ENCODE measurements around the gene CDX2. TPM values are rescaled to one million over a fixed set of nuclear protein-coding genes. Genes with fewer than 3 reads are reported as not detected.
"Not testable (repeated sequence)": the region's sequence is repeated elsewhere in the genome, so short reads cannot be mapped to it uniquely, and the experiment has no call there.

Gene CDX2
- total RNA-seq = not detected in 2 replicates

DNA sequence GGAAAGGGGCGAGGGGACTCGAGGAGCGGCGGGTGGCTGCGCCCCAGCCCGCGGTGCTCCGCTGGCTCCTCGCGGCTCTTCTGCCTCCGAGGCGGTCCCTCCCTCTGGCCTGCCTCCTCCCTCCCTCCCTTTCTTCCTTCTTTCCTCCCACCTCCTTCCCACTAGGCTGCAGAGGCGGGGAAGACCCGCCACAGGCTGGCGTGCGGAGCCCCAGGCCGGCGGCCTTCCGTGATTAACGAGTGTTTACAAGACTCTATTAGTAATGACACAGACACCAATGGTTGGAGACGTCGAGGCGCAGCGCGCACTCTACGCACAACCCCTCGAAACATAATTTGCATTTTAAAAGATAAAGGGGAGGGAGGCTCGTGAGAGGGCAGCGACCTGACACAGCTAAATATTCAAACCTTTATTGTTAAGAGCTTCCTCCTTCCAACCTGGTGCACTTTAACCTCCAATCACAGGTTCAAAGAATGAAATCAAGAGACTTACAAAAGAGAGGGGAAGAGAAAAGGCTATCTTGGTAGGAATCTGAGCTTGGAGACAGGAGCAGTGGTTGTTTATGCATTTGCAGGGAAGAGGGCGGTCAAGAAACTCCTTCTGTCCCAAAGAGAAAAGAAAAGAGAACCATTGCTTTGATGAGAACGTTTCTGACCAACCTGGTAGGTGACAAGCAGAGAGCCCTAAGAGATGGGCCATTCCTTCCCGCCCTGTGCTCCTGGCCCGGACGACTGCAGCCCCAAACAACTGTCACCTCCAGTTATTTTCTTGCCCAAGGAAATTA is at the start of gene CDX2:
CDX2 (minus strand) TSS at position 234 of the 784 bp plus-strand sequence. CDS start 309 bp downstream, outside the sequence.
- no peak for DNase-seq (ENCODE audit: low read depth)

GRCh38 chr13:28014301-28014700 is 45.2 kb upstream of the CDX2 start:
- no peak for DNase-seq (ENCODE audit: low read depth)

GRCh38 chr13:28013482-28013881 is 44.4 kb upstream of the CDX2 start:
- DNase-seq (ENCODE audit: low read depth) = no peak

- DNase-seq (ENCODE audit: low read depth) = no peak
These were observed 43.8 kb upstream of the CDX2 start for GRCh38 chr13:28012896-28013295.

- no peak for DNase-seq (ENCODE audit: low read depth)
These were observed 43.3 kb upstream of the CDX2 start for GRCh38 chr13:28012383-28012782.

DNA sequence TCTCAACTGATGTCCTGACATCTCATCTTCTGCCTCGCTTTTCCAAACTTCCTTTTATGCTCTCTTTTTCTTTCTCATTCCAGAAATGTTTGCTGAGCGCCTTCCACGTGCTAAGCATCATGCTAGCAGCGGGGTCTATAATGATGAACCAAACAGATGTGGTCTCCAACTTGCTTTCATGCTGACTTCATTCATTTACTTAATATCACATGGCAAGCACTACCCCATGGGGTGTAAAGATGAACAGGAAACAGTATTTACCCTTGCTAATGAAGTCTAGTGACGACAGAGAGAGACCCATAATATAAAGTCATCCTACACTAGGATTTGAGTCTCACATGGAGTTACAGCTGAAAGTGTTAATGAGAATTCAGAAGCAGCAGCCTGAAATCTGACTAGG is 40.9 kb upstream of the CDX2 start:
- DNase-seq (ENCODE audit: low read depth) = no peak

- DNase-seq (ENCODE audit: low read depth) = not testable (repeated sequence)
These were observed 35.9 kb upstream of the CDX2 start for GRCh38 chr13:28005016-28005415.

- DNase-seq (ENCODE audit: low read depth) = no peak
These were observed 34.0 kb upstream of the CDX2 start for GRCh38 chr13:28002886-28003698.

DNA sequence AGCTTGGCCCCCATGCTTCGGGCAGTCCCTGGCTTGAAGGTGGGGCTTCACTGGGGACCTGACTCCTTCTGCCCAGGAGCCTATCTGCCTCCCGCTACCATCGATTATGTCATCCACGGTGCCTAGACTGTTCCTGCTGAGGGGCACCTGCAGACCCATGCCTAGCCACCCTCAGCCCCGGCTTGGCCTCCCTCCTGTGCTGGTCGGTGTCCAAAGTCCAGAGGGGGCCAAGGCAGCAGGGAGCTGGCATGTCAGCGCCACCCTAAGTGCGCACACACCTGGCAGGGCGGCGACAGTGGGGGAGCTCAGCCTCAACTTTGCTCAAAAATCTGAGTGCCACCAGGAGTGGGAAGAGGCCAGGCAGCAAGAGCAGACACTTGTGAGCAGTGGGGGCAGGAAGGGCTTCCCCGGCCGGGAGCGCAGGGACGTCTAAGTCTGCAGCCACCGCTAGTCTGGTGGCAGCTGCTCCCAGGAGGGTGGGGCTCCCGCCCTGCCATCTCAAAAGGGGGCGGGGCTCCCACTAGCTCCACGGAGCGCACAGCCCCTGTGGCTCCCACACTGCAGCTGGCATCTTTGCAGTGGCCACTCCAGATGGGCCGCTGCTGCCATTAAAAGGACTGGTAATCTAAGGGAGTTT is 32.8 kb upstream of the CDX2 start:
- DNase-seq (ENCODE audit: low read depth) = no peak

- no peak for DNase-seq (ENCODE audit: low read depth)
These were observed 31.9 kb upstream of the CDX2 start for GRCh38 chr13:28001049-28001448.

DNA sequence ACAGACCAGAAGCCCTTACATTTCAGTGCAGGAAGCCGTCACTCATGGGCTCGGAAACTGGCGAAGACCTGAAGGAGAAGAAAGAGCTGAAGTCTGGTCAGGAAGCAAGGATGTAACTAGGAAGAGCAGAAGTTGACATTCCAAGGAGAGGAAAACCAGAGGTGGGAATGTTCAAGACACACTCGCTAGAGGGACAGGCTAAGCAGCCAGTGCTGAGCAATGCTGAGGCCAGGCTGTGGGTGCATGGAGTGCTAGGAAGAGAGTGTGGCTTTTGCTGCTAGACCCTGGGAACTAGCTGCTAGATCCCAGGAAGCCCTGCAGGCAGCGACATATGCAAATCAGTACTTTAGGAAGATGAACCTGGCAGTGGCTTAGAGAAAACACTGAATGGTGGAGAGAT is 31.5 kb upstream of the CDX2 start:
- no peak for DNase-seq (ENCODE audit: low read depth)

GRCh38 chr13:27997904-27998522 is 28.9 kb upstream of the CDX2 start:
- peak; percentile 32 for DNase-seq (ENCODE audit: low read depth)

DNA sequence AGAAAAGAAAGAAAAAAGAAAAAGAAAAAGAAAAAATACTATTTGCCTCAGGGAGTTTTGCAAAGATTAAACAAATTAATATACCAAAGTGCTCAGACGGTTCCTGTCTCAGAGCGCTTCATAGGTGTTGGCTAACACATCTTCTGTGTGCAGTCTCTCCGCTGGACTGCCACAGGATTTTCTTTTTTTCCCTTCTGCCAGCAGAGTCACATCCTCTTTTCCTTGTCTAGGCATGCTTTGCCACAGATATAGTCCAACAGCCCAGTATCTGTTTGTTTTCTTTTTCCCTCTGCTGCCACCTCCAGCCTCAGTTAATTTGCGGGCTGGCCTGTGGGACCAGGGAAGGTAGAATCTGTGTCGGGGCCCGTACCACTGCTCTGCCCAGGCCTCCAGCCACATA is 22.8 kb upstream of the CDX2 start:
- no peak for DNase-seq (ENCODE audit: low read depth)

DNA sequence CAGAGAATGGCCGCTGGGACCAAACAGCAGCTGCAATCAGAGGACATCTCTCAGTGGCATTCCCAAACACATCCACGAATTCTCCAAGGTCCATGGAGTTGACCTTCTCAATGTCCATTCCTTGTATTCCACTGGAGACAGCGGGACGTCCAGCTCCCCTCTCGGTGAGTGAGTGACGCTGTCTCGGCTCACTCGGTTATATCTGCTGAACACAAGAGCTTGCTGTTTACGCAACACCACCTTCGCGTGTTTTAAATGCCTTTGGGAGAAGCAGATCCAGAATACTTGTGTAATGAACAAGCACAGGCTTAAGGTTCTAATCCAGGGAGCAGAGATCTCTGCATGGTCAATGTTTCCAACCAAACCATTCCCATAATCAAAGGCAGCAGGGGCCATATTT is 19.4 kb upstream of the CDX2 start, which contains the start of gene URAD:
URAD (minus strand) TSS at position 174 of the 400 bp plus-strand sequence; CDS start at position 118, 56 bp downstream.
- DNase-seq (ENCODE audit: low read depth) = no peak

- DNase-seq (ENCODE audit: low read depth) = no peak
These were observed 16.5 kb upstream of the CDX2 start for GRCh38 chr13:27985600-27985999.

- no peak for DNase-seq (ENCODE audit: low read depth)
These were observed 13.2 kb upstream of the CDX2 start for GRCh38 chr13:27982361-27982760.

- no peak for DNase-seq (ENCODE audit: low read depth)
These were observed 12.0 kb upstream of the CDX2 start for GRCh38 chr13:27981006-27981708.

GRCh38 chr13:27980280-27980998 is 11.3 kb upstream of the CDX2 start:
- no peak for DNase-seq (ENCODE audit: low read depth)

GRCh38 chr13:27979765-27980279 is 10.7 kb upstream of the CDX2 start:
- no peak for DNase-seq (ENCODE audit: low read depth)

DNA sequence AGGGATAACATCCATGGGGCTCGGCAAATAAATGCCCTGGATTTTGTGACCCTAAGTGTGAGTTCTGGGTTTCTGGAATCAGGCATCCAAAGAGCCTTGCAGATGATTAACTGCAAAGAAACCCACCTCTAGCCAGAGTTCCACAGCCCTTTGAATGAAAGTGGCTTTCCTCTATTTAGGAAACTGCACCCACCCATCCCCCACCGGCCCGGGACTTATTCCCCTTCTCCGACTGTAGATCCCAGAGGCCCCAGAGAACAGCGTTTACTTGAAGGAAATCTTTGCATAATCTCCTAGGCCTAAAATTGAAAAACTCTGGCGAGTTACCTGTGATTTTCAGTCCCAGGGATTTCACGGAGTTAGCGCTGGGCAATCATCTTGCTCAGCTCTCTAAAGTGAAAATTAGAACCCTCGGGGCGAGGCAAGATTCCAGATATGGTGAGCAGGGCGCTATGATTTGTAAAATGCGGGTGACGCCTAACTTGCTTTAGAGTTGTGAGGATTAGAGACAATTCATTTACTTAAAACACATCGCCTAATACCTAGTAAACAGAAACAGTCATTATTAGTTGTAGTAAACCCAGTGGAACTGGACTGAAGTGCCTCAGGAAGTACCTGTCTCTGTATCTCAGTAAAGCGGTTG is 10.0 kb upstream of the CDX2 start:
- no peak for DNase-seq (ENCODE audit: low read depth)
